Activated naive CD8-positive, alpha-beta T cell treated with anti-CD3 and anti-CD28 coated beads, Interleukin-2, amount 10 ng/mL, durations not matched to agents 7 days and 5 days (primary cell): ENCODE results near the gene KRT33B. TPM values are rescaled to one million over a fixed set of nuclear protein-coding genes. Genes with fewer than 3 reads are reported as not detected.
"Not testable (repeated sequence)": the region's sequence is repeated elsewhere in the genome, so short reads cannot be mapped to it uniquely, and the experiment has no call there.

ENCODE experiments used
- ATAC-seq: fragments of 150-1000 bp; cut with Tn5 transposase; one replicate; pipeline ENCODE4 v1.10.0; 2021; ENCODE audit warnings: low read depth, moderate library complexity
- POLR2A ChIA-PET: fragments of 350-600 bp; sonication (Branson Sonifier 250); formaldehyde crosslinking; loops from one replicate; lab custom pipeline; 2021; ENCODE audit warnings: antibody characterized with exemption; lab: Charles Lee
- DNase-seq: peaks from one replicate; pipeline ENCODE4 v3.0.0; 2021
- H3K27ac Mint-ChIP-seq: one replicate; pipeline ENCODE4 v1.8.0; 2022; ENCODE audit warnings: mild to moderate bottlenecking, mixed read lengths
- H3K27me3 Mint-ChIP-seq: one replicate; pipeline ENCODE4 v1.8.0; 2022; ENCODE audit warnings: mild to moderate bottlenecking, moderate library complexity, mixed read lengths
- H3K36me3 Mint-ChIP-seq: one replicate; pipeline ENCODE4 v1.8.0; 2021; ENCODE audit warnings: mild to moderate bottlenecking, mixed read lengths
- H3K4me1 Mint-ChIP-seq: one replicate; pipeline ENCODE4 v1.8.0; 2021; ENCODE audit warnings: mixed read lengths
- H3K4me3 Mint-ChIP-seq: one replicate; pipeline ENCODE4 v1.8.0; 2022; ENCODE audit warnings: mild to moderate bottlenecking, moderate library complexity, mixed read lengths
- H3K9me3 Mint-ChIP-seq: one replicate; pipeline ENCODE4 v1.8.0; 2021; ENCODE audit warnings: mixed read lengths
- total RNA-seq, 2 experiments: library from RNA; stranded (reverse); gene quantifications; one replicate each; pipeline ENCODE4 v1.2.3, GENCODE V29; 2021

Gene KRT33B
- total RNA-seq, 2 experiments from 2014 or later, result not detected

GRCh38 chr17:41350381-41350878, 19.2 kb downstream of the KRT33B start, which contains the start of gene KRT33A:
TSS of gene KRT33A (minus strand) at chr17:41350828. CDS start at chr17:41350767, 61 bp downstream.
- H3K4me1 Mint-ChIP-seq, H3K4me3 Mint-ChIP-seq, H3K9me3 Mint-ChIP-seq, ATAC-seq, H3K27me3 Mint-ChIP-seq, DNase-seq, POLR2A ChIA-PET, H3K27ac Mint-ChIP-seq, H3K36me3 Mint-ChIP-seq: not testable (repeated sequence)

- POLR2A ChIA-PET, result no interaction called here
- Mint-ChIP-seq H3K9me3 (peaks cover 2% of the 10 kb centered on the region), H3K27me3 (peaks cover 2% of the 10 kb centered on the region), H3K27ac (no peak overlapping the region), H3K4me1 (no peaks in the 10 kb centered on the region), H3K4me3 (no peak overlapping the region), H3K36me3 (peaks cover 3% of the 10 kb centered on the region)
- no peak for ATAC-seq
- no peak for DNase-seq
Observed at GRCh38 chr17:41347869-41348760, 21.5 kb downstream of the KRT33B start.

- POLR2A ChIA-PET, ATAC-seq, DNase-seq, H3K27me3 Mint-ChIP-seq, H3K4me1 Mint-ChIP-seq, H3K4me3 Mint-ChIP-seq, H3K27ac Mint-ChIP-seq: not testable (repeated sequence)
- Mint-ChIP-seq H3K36me3 (peaks cover 12% of the 10 kb centered on the region), H3K9me3 (peaks cover 12% of the 10 kb centered on the region)
Observed at GRCh38 chr17:41346421-41346820, 23.2 kb downstream of the KRT33B start.

- Mint-ChIP-seq H3K27ac (no peak overlapping the region), H3K9me3 (peaks cover 12% of the 10 kb centered on the region), H3K36me3 (peaks cover 12% of the 10 kb centered on the region), H3K27me3 (peaks cover 2% of the 10 kb centered on the region), H3K4me1 (peaks cover 9% of the 10 kb centered on the region), H3K4me3 (no peak overlapping the region)
- DNase-seq (no peak), ATAC-seq (no peak)
- POLR2A ChIA-PET, result no interaction called here
Observed at GRCh38 chr17:41345992-41346391, 23.6 kb downstream of the KRT33B start.

GRCh38 chr17:41343029-41343428, 26.6 kb downstream of the KRT33B start:
- no peak for ATAC-seq
- no peak overlapping the region for H3K27ac Mint-ChIP-seq
- POLR2A ChIA-PET, result no interaction called here
- H3K4me1 Mint-ChIP-seq, result peaks cover 29% of the 10 kb centered on the region
- H3K27me3 Mint-ChIP-seq, result no peaks in the 10 kb centered on the region
- H3K36me3 Mint-ChIP-seq, result peaks cover 13% of the 10 kb centered on the region
- H3K4me3 Mint-ChIP-seq, result no peak overlapping the region
- H3K9me3 Mint-ChIP-seq, result peaks cover 12% of the 10 kb centered on the region
- DNase-seq, result no peak

- H3K4me3 Mint-ChIP-seq, result peak overlapping the region; percentile 66
- H3K9me3 Mint-ChIP-seq, result peaks cover 12% of the 10 kb centered on the region
- peaks cover 29% of the 10 kb centered on the region for H3K4me1 Mint-ChIP-seq
- no peaks in the 10 kb centered on the region for H3K27me3 Mint-ChIP-seq
- H3K27ac Mint-ChIP-seq, result peak overlapping the region; percentile 89
- H3K36me3 Mint-ChIP-seq, result peaks cover 13% of the 10 kb centered on the region
- no peak for DNase-seq
- peak; percentile 69 for ATAC-seq
- POLR2A ChIA-PET, result interaction anchor here (0.6 to 0.8 kb wide), 2 partner anchors 101 to 349 kb away, joined by 3 read pairs; no protein-coding TSS in a partner anchor
Observed at GRCh38 chr17:41340934-41341861, 28.4 kb downstream of the KRT33B start.

GRCh38 chr17:41340494-41340893, 29.1 kb downstream of the KRT33B start:
- POLR2A ChIA-PET, result no interaction called here
- Mint-ChIP-seq H3K4me1 (peaks cover 29% of the 10 kb centered on the region), H3K27ac (peak overlapping the region; percentile 37), H3K36me3 (peaks cover 13% of the 10 kb centered on the region), H3K4me3 (no peak overlapping the region), H3K27me3 (peaks cover 3% of the 10 kb centered on the region), H3K9me3 (peaks cover 12% of the 10 kb centered on the region)
- ATAC-seq (no peak), DNase-seq (no peak)

- H3K4me3 Mint-ChIP-seq, result no peak overlapping the region
- POLR2A ChIA-PET, result no interaction called here
- no peak for ATAC-seq
- peaks cover 3% of the 10 kb centered on the region for H3K27me3 Mint-ChIP-seq
- peaks cover 13% of the 10 kb centered on the region for H3K36me3 Mint-ChIP-seq
- H3K27ac Mint-ChIP-seq, result peak overlapping the region; percentile 37
- peaks cover 33% of the 10 kb centered on the region for H3K4me1 Mint-ChIP-seq
- peaks cover 12% of the 10 kb centered on the region for H3K9me3 Mint-ChIP-seq
- DNase-seq, result no peak
Observed at GRCh38 chr17:41339571-41340172, 29.9 kb downstream of the KRT33B start.

GRCh38 chr17:41338961-41339485, 30.6 kb downstream of the KRT33B start:
- POLR2A ChIA-PET, result no interaction called here
- peak overlapping the region; percentile 16 for H3K4me3 Mint-ChIP-seq
- no peak for DNase-seq
- no peak overlapping the region for H3K27ac Mint-ChIP-seq
- H3K36me3 Mint-ChIP-seq, result peaks cover 13% of the 10 kb centered on the region
- peaks cover 3% of the 10 kb centered on the region for H3K27me3 Mint-ChIP-seq
- H3K9me3 Mint-ChIP-seq, result peaks cover 12% of the 10 kb centered on the region
- ATAC-seq, result peak; percentile 24
- peaks cover 33% of the 10 kb centered on the region for H3K4me1 Mint-ChIP-seq

GRCh38 chr17:41335747-41336146, 33.9 kb downstream of the KRT33B start:
- ATAC-seq (no peak), DNase-seq (no peak)
- Mint-ChIP-seq H3K4me1 (peaks cover 22% of the 10 kb centered on the region), H3K27me3 (peaks cover 3% of the 10 kb centered on the region), H3K9me3 (no peaks in the 10 kb centered on the region), H3K27ac (no peak overlapping the region), H3K4me3 (no peak overlapping the region), H3K36me3 (peaks cover 1% of the 10 kb centered on the region)
- POLR2A ChIA-PET, result no interaction called here

- Mint-ChIP-seq H3K4me3 (no peak overlapping the region), H3K36me3 (no peaks in the 10 kb centered on the region), H3K27me3 (peaks cover 3% of the 10 kb centered on the region), H3K4me1 (peaks cover 13% of the 10 kb centered on the region), H3K27ac (no peak overlapping the region), H3K9me3 (no peaks in the 10 kb centered on the region)
- POLR2A ChIA-PET, result no interaction called here
- DNase-seq, result no peak
- ATAC-seq, result no peak
Observed at GRCh38 chr17:41334385-41335305, 35.0 kb downstream of the KRT33B start.

GRCh38 chr17:41333836-41334235, 35.8 kb downstream of the KRT33B start:
- no peak overlapping the region for H3K4me3 Mint-ChIP-seq
- no peaks in the 10 kb centered on the region for H3K9me3 Mint-ChIP-seq
- ATAC-seq (no peak), DNase-seq (no peak)
- peaks cover 3% of the 10 kb centered on the region for H3K27me3 Mint-ChIP-seq
- H3K4me1 Mint-ChIP-seq, result peaks cover 6% of the 10 kb centered on the region
- H3K36me3 Mint-ChIP-seq, result no peaks in the 10 kb centered on the region
- no peak overlapping the region for H3K27ac Mint-ChIP-seq
- POLR2A ChIA-PET, result no interaction called here
